ENCODE measurements around the gene CCDC197. TPM values are rescaled to one million over a fixed set of nuclear protein-coding genes. Genes with fewer than 3 reads are reported as not detected.

CCDC197 gene
- total and polyA plus RNA-seq, 2 of the 4 experiments (the other 2 are of a cell fraction), result not detected

DNA sequence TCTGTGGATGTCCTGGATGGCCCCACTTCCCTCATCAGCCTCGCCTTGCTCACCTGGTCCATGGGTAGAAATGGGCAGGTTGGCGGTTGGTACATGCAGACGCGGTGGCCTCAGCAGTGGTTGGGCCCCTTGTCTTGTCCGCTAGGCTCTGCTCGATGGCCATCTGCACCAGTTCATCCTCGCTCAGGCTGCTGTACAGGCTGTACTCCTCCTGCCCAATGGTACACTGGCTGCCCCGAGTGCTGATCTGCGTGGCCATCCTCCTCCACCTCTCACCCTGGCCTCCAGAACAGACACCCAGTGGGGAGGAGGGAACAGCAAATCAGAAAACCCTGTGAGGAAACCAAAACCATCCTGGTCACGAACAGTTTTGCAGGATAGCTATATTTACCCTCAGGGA, 32.8 kb upstream of the CCDC197 start:
- intact Hi-C loops (cut with micrococcal nuclease) (no loop called here), dilution Hi-C loops (cut with HindIII; ENCODE audit: low sequenced_read_pairs, unreplicated experiment) (no loop called here), in situ Hi-C loops (cut with MboI; ENCODE audit: low sequenced_read_pairs) (no loop called here)
- ChIA-PET CTCF (interaction anchor here (1.0 kb wide), 1 partner anchor 25 kb away, joined by 3 read pairs; no protein-coding TSS in a partner anchor), POLR2A (ENCODE audit: unreplicated experiment) (no interaction called here)
- Histone ChIP-seq H4K91ac (ENCODE audit: insufficient read depth, low read depth, low read length) (no peak overlapping the region), H3K9me3 (ENCODE audit: control insufficient read depth, insufficient read depth, low read length) (no peaks in the 10 kb centered on the region), H4K5ac (ENCODE audit: low read depth, low read length) (no peak overlapping the region), H3K23ac (ENCODE audit: low read depth, low read length) (no peak overlapping the region), H2AK5ac (ENCODE audit: low read depth, low read length) (peak overlapping the region; percentile 36; the same call in 1 of the 2 replicates), H3K4me2 (ENCODE audit: low read depth, low read length) (no peak overlapping the region), H2BK5ac (ENCODE audit: low read depth, low read length, poor library complexity, severe bottlenecking) (no peak overlapping the region), H4K8ac (ENCODE audit: low read depth in 2 of 2, low read length in 2 of 2) (no peak overlapping the region), H3K4me1 (ENCODE audit: control insufficient read depth, insufficient read depth, low read length) (peaks cover 27% of the 10 kb centered on the region), H3K36me3 (ENCODE audit: control insufficient read depth, insufficient read depth, low read length) (no peaks in the 10 kb centered on the region), H3K27ac (ENCODE audit: insufficient read depth, low read length) (no peak overlapping the region), H3K4ac (ENCODE audit: low read depth, low read length) (peak overlapping the region; percentile 11; the same call in 1 of the 2 replicates), H2BK20ac (ENCODE audit: low read depth, low read length) (no peak overlapping the region), H3K9me1 (ENCODE audit: insufficient read depth, low read length) (peaks cover 20% of the 10 kb centered on the region), H4K20me1 (ENCODE audit: insufficient read depth, low read length) (peaks cover 4% of the 10 kb centered on the region; the same call in 1 of the 2 replicates), H3K79me1 (ENCODE audit: low read depth in 1 of 2, low read length in 2 of 2) (no peaks in the 10 kb centered on the region), H3K4me3 (ENCODE audit: insufficient read depth, low read depth, low read length) (no peak overlapping the region), H2BK120ac (ENCODE audit: low read depth, low read length) (0 out of 2 replicates have a peak overlapping the region, but pooled peaks have one; percentile 18), H2AFZ (replicated peaks; ENCODE audit: low read length, poor library complexity) (no peak overlapping the region), H3K27me3 (ENCODE audit: control insufficient read depth, insufficient read depth, low read length) (no peaks in the 10 kb centered on the region), H3K14ac (replicated peaks; ENCODE audit: low read depth, low read length) (no peak overlapping the region), H3K56ac (ENCODE audit: extremely low read depth, insufficient read depth, low read length) (no peak overlapping the region), H2AK9ac (replicated peaks; ENCODE audit: low read depth, low read length, poor library complexity) (no peak overlapping the region), H3K18ac (ENCODE audit: low read depth, low read length) (no peak overlapping the region), H3K9ac (ENCODE audit: low read depth, low read length) (no peak overlapping the region), H2BK15ac (ENCODE audit: low read depth, low read length) (peak overlapping the region; percentile 41; the same call in 1 of the 3 replicates)
- no peak for ATAC-seq (ENCODE audit: low read depth)
- no TSS peak for BruUV-seq (replicated peaks)
- 98% methylated on average over 6 of the region's 10 CpGs; no CpG with 5 or more reads in 1 of the 2 experiments for WGBS, 2 experiments (ENCODE audit: extremely low coverage in 2 of 2, insufficient read length in 1 of 2)
- DNase-seq, result no peak
- TF ChIP-seq ELK1 (IDR thresholded peaks at IDR 0.05; ENCODE audit: borderline replicate concordance, low read depth, low read length) (no peak), MXI1 (IDR thresholded peaks at IDR 0.05; ENCODE audit: borderline replicate concordance, low read depth, low read length) (no peak), BHLHE40 (IDR thresholded peaks at IDR 0.05; ENCODE audit: low read depth, low read length) (no peak), RCOR1 (IDR thresholded peaks at IDR 0.05; ENCODE audit: insufficient replicate concordance, low read length) (no peak), CHD1 (IDR thresholded peaks at IDR 0.05; ENCODE audit: low read depth, low read length) (no peak), POLR2A (IDR thresholded peaks at IDR 0.05; ENCODE audit: low read depth, low read length) (no peak), NFE2L2 (IDR thresholded peaks at IDR 0.05; ENCODE audit: low read depth, low read length) (no peak), CEBPB (IDR thresholded peaks at IDR 0.05; ENCODE audit: low read depth, low read length) (no peak), FOS (IDR thresholded peaks at IDR 0.05; ENCODE audit: low read depth, low read length) (no peak), MAZ (IDR thresholded peaks at IDR 0.05; ENCODE audit: borderline replicate concordance, low read depth, low read length) (no peak), SMC3 (IDR thresholded peaks at IDR 0.05; ENCODE audit: low read depth, low read length) (no peak), RAD21 (IDR thresholded peaks at IDR 0.05; ENCODE audit: low read length) (no peak), RFX5 (IDR thresholded peaks at IDR 0.05; ENCODE audit: low read depth, low read length) (no peak), MAFK (IDR thresholded peaks at IDR 0.05; ENCODE audit: low read depth, low read length) (no peak)
- TF ChIP-seq, protein P1, sequence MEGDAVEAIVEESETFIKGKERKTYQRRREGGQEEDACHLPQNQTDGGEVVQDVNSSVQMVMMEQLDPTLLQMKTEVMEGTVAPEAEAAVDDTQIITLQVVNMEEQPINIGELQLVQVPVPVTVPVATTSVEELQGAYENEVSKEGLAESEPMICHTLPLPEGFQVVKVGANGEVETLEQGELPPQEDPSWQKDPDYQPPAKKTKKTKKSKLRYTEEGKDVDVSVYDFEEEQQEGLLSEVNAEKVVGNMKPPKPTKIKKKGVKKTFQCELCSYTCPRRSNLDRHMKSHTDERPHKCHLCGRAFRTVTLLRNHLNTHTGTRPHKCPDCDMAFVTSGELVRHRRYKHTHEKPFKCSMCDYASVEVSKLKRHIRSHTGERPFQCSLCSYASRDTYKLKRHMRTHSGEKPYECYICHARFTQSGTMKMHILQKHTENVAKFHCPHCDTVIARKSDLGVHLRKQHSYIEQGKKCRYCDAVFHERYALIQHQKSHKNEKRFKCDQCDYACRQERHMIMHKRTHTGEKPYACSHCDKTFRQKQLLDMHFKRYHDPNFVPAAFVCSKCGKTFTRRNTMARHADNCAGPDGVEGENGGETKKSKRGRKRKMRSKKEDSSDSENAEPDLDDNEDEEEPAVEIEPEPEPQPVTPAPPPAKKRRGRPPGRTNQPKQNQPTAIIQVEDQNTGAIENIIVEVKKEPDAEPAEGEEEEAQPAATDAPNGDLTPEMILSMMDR (conservative IDR thresholded peaks at IDR 0.05; ENCODE audit: low read depth, low read length), result no peak
- TF ChIP-seq, protein P2, sequence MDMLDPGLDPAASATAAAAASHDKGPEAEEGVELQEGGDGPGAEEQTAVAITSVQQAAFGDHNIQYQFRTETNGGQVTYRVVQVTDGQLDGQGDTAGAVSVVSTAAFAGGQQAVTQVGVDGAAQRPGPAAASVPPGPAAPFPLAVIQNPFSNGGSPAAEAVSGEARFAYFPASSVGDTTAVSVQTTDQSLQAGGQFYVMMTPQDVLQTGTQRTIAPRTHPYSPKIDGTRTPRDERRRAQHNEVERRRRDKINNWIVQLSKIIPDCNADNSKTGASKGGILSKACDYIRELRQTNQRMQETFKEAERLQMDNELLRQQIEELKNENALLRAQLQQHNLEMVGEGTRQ (IDR thresholded peaks at IDR 0.05; ENCODE audit: low read depth, low read length), result no peak

All from IMR-90 (cell line).